Thyroid gland (tissue), 4 donors: ENCODE data around the gene RNF44. TPM values are rescaled to one million over a fixed set of nuclear protein-coding genes. Genes with fewer than 3 reads are reported as not detected.

Experiments
- DNase-seq, 2 donors: peaks; one replicate each; pipeline ENCODE4 v3.0.0-alpha.2; 2019
- H3K27ac ChIP-seq, 3 donors: fragments of 200-600 bp; sonication (generic); 1 replicate in 2 of 3; 2 replicates in 1 of 3; pipeline ENCODE4 v1.5.1; 2016 to 2019; ENCODE audit warnings: mild to moderate bottlenecking in 1 of 3, moderate library complexity in 1 of 3
- H3K27me3 ChIP-seq: fragments of 200-600 bp; sonication (generic); one replicate; pipeline ENCODE4 v1.5.1; 2019
- H3K36me3 ChIP-seq, 2 donors: fragments of 200-600 bp; sonication (generic); one replicate each; pipeline ENCODE4 v1.5.1; 2016 to 2019
- H3K4me1 ChIP-seq, 2 donors: fragments of 200-600 bp; sonication (generic); one replicate each; pipeline ENCODE4 v1.5.1; 2017 to 2019
- H3K4me3 ChIP-seq, 3 donors: fragments of 200-600 bp; sonication (generic); replicated peaks in 1 of 3; 1 replicate in 2 of 3; 2 replicates in 1 of 3; pipeline ENCODE4 v1.5.1; 2016; ENCODE audit warnings: mild to moderate bottlenecking in 1 of 3
- H3K9me3 ChIP-seq: fragments of 200-600 bp; sonication (generic); one replicate; pipeline ENCODE4 v1.5.1; 2017
- POLR2A ChIP-seq, 2 donors: fragments of 450-650 bp; IDR thresholded peaks; one replicate each; pipeline ENCODE4 v1.6.1; 2017; ENCODE audit warnings: antibody characterized with exemption in 2 of 2, mild to moderate bottlenecking in 2 of 2, moderate library complexity in 1 of 2
- WGBS, 2 donors: methylation state at CpG; one replicate each; pipeline ENCODE4 v1.1.5; 2017; 5-methylcytosine and 5-hydroxymethylcytosine counted together
- intact Hi-C: fragments of 100-400 bp; cut with DNase I; formaldehyde crosslinking; loops from one replicate; pipeline ENCODE4 v1.15.1; 2023
- total RNA-seq, 4 donors: library from RNA; depleted of rRNA; stranded (reverse); fragments of >200 nt; gene quantifications; one replicate each; pipeline ENCODE4 v1.2.3, GENCODE V29; 2016
- TF ChIP-seq, protein P1 (sequence below), 6 experiments: fragments of 200-600 bp in 3 of 6; fragments of 450-650 bp in 3 of 6; sonication (generic) in 3 of 6; IDR thresholded peaks; one replicate each; pipeline ENCODE4 v1.5.1; 2016 to 2019; ENCODE audit warnings: antibody characterized with exemption in 6 of 6, mild to moderate bottlenecking in 2 of 6, inconsistent platforms in 1 of 6, moderate library complexity in 1 of 6

RNF44 gene
- total RNA-seq, 4 donors from 2014 or later, result 12.1 to 27.3 (median 22.4) TPM

DNA sequence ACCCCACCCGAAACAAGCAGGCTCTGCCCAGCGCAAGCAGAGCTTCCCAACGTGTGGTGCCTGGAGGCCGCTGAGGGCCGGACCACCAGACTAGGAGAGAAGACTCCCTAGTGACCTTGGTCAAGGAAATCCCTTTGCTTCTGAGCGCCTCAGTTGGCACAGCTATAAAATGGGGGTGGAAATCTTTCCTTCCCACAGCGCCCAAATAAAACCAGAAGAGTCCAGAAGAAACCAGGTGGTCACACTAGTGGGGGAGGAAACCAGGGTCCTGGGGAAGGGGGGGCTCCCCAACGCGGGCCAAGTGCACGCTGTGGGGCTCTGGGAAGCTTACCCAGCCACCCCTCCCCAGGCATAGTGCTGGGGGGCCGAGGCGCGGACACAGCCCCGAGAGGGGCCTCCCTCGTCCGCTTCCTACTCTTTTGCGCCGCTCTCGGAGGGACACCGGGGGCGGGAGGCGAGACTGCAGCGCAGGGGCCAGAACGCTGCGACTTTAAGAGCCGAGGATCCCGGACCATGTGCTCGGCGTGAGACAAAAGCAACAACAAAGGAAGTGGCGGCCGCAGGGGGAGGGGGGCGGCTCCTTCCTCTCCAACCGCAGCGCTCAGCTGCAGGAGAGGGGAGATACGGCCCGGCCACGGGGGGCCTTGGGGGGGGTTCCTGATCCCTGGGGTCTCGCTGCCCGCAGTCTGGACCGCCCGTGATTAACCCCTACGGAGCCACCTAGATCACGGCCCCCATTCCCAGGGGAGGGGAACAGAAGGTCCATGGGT is 885 bp downstream of the RNF44 start:
- Histone ChIP-seq H3K4me1 (peaks cover 48 to 55% of the 10 kb centered on the region in 2 donors), H3K9me3 (no peaks in the 10 kb centered on the region), H3K27me3 (no peaks in the 10 kb centered on the region), H3K36me3 (peaks cover 0 to 2% of the 10 kb centered on the region in 2 donors), H3K4me3 (peak overlapping the region; percentile 68 to 92 (median 87)), H3K27ac (peak overlapping the region; percentile 90 to 97 (median 96))
- TF ChIP-seq, protein P1, sequence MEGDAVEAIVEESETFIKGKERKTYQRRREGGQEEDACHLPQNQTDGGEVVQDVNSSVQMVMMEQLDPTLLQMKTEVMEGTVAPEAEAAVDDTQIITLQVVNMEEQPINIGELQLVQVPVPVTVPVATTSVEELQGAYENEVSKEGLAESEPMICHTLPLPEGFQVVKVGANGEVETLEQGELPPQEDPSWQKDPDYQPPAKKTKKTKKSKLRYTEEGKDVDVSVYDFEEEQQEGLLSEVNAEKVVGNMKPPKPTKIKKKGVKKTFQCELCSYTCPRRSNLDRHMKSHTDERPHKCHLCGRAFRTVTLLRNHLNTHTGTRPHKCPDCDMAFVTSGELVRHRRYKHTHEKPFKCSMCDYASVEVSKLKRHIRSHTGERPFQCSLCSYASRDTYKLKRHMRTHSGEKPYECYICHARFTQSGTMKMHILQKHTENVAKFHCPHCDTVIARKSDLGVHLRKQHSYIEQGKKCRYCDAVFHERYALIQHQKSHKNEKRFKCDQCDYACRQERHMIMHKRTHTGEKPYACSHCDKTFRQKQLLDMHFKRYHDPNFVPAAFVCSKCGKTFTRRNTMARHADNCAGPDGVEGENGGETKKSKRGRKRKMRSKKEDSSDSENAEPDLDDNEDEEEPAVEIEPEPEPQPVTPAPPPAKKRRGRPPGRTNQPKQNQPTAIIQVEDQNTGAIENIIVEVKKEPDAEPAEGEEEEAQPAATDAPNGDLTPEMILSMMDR (IDR thresholded peaks at IDR 0.05), result no peak
- TF ChIP-seq POLR2A (IDR thresholded peaks at IDR 0.05), result peak in 1 of 2 donors; percentile 24
- peak; percentile 84 to 86 for DNase-seq
- intact Hi-C loops, result no loop called here
- WGBS, 2 donors, result 0 to 1% methylated on average over 13 of the region's 43 CpGs

DNA sequence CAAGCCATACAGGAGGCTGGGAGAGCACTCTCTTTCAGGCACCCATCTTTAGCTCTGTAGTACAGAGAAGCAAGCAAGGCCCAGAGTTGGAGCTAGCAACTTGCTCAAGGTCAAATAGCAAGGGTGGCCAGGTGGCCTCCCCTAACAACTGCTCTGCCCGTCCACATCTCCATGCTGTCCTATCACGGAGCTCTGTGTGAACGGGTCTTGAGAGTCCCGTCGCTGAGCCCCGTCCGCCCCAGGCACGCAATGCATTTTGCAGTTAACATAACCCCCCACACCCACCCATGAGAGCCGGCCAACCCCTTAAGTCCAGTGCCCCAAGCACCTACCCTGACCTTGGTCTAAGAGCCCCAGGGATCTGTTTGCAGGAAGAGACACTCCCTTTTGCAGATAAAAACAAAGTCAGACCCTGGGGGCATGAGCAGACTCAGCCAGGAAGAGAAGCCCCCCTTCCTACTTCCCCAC is 1.5 kb downstream of the RNF44 start:
- Histone ChIP-seq H3K4me1 (peaks cover 49 to 57% of the 10 kb centered on the region in 2 donors), H3K9me3 (no peaks in the 10 kb centered on the region), H3K4me3 (peak overlapping the region; percentile 68 to 92 (median 87)), H3K27me3 (no peaks in the 10 kb centered on the region), H3K36me3 (peaks cover 4 to 8% of the 10 kb centered on the region in 2 donors), H3K27ac (peak overlapping the region; percentile 90 to 97 (median 96))
- peak in 1 of 2 donors; percentile 19 for DNase-seq
- intact Hi-C loops, result no loop called here
- 1 to 8% methylated on average over 9 of the region's 9 CpGs for WGBS, 2 donors
- no peak for TF ChIP-seq POLR2A (IDR thresholded peaks at IDR 0.05)

DNA sequence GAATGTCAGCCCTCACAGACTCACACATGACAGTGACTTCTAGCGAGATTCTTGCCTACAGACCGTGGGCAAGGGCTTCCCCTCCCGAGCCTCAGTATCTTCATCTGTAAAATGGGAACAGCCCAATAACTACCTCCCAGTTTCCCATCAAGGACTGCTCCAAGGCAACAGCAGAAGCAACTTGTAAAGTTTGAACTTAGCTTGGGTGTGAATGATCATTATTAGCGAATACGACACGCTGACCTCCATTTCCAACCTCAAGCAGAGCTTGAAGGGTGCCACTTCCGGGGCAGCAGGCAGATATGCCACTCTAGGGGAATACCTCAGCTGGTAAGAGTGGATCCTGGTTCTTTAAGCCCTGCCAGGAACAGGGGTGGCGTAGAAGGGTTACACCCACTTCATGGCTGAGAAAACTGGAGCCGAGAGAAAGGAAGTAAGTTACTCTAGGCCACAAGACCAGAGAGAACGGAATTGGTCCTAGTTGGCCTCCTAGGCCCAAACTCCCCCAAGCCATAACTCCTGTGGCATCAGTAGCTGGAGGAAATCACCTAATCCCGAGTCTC is 2.0 kb downstream of the RNF44 start:
- peak; percentile 66 to 68 for DNase-seq
- 34 to 45% methylated on average over 11 of the region's 11 CpGs for WGBS, 2 donors
- Histone ChIP-seq H3K4me3 (peak overlapping the region in 1 of 3 donors; percentile 92), H3K36me3 (peaks cover 8 to 13% of the 10 kb centered on the region in 2 donors), H3K9me3 (no peaks in the 10 kb centered on the region), H3K4me1 (peaks cover 49 to 61% of the 10 kb centered on the region in 2 donors), H3K27me3 (no peaks in the 10 kb centered on the region), H3K27ac (peak overlapping the region; percentile 90 to 97 (median 96))
- intact Hi-C loops, result no loop called here
- TF ChIP-seq, protein P1 (IDR thresholded peaks at IDR 0.05), result peak in 1 of 6 experiments; percentile 8
- TF ChIP-seq POLR2A (IDR thresholded peaks at IDR 0.05), result peak in 1 of 2 donors; percentile 66

DNA sequence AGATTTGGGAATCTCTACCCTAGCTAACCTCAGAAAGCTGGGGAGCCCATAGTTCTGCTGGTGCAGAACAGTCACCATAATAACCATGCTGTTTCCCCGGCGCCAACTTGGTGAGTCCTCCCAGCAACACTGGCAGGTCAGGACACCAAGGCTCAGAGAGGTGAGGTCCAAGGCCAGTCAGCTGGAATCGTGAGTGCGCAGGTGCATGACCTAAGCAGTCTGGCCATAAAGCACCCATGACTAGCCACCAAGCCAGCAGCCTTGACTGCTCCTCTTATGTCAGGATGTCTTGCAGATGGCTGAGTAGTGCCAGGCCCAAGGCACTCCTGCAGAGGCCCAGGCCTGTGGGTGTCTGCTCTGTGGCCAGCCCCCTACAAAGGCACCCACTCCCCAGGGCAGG is 2.6 kb downstream of the RNF44 start:
- Histone ChIP-seq H3K27ac (peak overlapping the region; percentile 90 to 97 (median 96)), H3K4me1 (peaks cover 49 to 61% of the 10 kb centered on the region in 2 donors), H3K9me3 (no peaks in the 10 kb centered on the region), H3K4me3 (no peak overlapping the region), H3K27me3 (no peaks in the 10 kb centered on the region), H3K36me3 (peaks cover 10 to 16% of the 10 kb centered on the region in 2 donors)
- DNase-seq, result peak; percentile 29 to 41
- WGBS, 2 donors, result 53 to 80% methylated on average over 2 to 4 of the region's 4 CpGs
- intact Hi-C loops, result no loop called here
- TF ChIP-seq, protein P1 (IDR thresholded peaks at IDR 0.05), result no peak

DNA sequence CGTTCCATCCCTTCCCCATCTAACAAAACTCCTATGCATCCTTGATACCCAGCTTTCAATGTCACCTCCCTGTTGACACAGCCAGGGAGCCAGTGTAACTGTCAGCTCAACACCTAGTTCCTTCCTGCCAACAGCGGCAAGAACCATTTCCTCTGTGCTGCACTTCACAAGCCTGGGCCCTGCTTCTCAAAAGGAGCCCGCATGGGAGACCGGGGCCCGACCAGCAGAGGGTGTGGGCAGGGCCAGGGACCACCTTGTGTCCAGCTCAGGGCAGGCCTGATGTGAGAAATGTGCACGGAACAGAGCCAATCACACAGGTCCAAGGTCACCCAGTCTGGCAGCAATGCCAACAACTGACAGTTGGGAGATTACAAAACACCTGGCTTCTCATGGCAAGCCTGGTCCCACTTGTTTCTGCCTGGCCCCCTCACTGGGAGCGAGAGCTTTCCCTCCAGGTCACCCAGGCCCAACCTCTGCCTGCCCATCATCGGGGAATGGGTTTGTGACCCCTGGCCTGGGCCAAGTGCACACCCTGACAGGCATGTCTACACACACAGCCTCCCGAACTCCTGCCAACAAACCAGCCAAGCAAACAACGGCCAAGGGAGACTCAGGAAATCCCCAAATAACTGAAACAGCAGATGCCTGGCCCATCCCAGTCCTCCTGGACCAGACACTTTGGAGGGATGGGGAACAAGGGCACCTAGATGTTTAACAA is 3.1 kb downstream of the RNF44 start:
- Histone ChIP-seq H3K4me3 (no peak overlapping the region), H3K9me3 (no peaks in the 10 kb centered on the region), H3K27ac (peak overlapping the region; percentile 14 to 96 (median 90)), H3K4me1 (peaks cover 49 to 61% of the 10 kb centered on the region in 2 donors), H3K36me3 (peaks cover 16 to 22% of the 10 kb centered on the region in 2 donors), H3K27me3 (no peaks in the 10 kb centered on the region)
- DNase-seq, result peak; percentile 48 to 67
- WGBS, 2 donors, result 25 to 47% methylated on average over 6 to 10 of the region's 10 CpGs
- no peak for TF ChIP-seq POLR2A (IDR thresholded peaks at IDR 0.05)
- TF ChIP-seq, protein P1 (IDR thresholded peaks at IDR 0.05), result no peak
- intact Hi-C loops, result no loop called here
